ENCODE measurements around the gene NXPE3. TPM values are rescaled to one million over a fixed set of nuclear protein-coding genes. Genes with fewer than 3 reads are reported as not detected.
A peak's percentile ranks its signal among the peaks of the same experiment; 100 is the strongest.

Gene NXPE3
- total RNA-seq, 2 experiments from 2014 or later, result 28.5 to 29.5 TPM

DNA sequence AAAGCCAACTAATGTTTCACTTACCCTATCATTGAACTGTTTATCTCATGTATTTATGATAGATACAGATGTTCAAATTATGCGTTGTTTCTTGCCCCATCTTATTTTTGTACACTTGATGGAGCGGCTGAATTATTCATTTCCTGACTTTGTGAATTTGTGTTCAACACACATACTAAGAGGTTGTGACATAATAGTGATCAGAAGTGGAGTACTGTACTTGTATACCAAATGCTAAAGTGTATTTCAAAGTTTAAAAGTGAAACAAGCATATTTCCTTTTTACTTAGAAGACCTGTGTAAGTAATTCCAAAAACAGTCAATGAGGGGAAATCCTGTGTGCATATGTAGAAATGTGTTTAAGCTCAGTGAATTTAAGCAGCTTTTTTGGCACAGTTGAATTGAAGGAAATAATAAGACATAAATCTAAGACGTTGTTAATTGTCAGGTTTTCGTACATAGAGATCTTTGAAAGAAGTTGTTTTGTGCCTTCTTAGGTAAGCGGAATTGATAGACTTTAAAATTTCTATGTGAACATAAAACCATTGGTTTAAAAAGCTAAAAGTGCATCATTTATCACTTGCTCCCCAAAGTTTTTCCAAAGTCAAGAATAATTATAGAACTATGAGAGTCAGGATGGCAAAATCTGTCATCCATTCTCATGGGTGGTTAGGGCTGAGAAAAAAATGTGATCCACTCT, 72.2 kb downstream of the NXPE3 start:
- peak overlapping the region; percentile 98 for H3K4me3 Mint-ChIP-seq
- peak overlapping the region; percentile 100 for H3K27ac Mint-ChIP-seq
- H3K9me3 Mint-ChIP-seq, result no peaks in the 10 kb centered on the region
- peaks cover 55% of the 10 kb centered on the region for H3K4me1 Mint-ChIP-seq
- ChIA-PET CTCF (interaction anchor here (0.6 to 1.9 kb wide), 4 partner anchors 12 to 377 kb away, joined by 4 to 5 read pairs (median 4); no protein-coding TSS in a partner anchor), POLR2A (no interaction called here)
- H3K36me3 Mint-ChIP-seq (ENCODE audit: low read depth), result peaks cover 64% of the 10 kb centered on the region
- no peaks in the 10 kb centered on the region for H3K27me3 Mint-ChIP-seq
- no peak for DNase-seq

GRCh38 chr3:101851850-101852714, 73.1 kb downstream of the NXPE3 start:
- H3K36me3 Mint-ChIP-seq (ENCODE audit: low read depth), result peaks cover 73% of the 10 kb centered on the region
- ChIA-PET POLR2A (no interaction called here), CTCF (interaction anchor here (0.6 to 1.9 kb wide), 6 partner anchors 11 to 376 kb away, joined by 3 to 6 read pairs (median 4); no protein-coding TSS in a partner anchor)
- no peaks in the 10 kb centered on the region for H3K9me3 Mint-ChIP-seq
- H3K27ac Mint-ChIP-seq, result peak overlapping the region; percentile 100
- DNase-seq, result no peak
- H3K4me1 Mint-ChIP-seq, result peaks cover 58% of the 10 kb centered on the region
- peak overlapping the region; percentile 98 for H3K4me3 Mint-ChIP-seq
- H3K27me3 Mint-ChIP-seq, result no peaks in the 10 kb centered on the region

- Mint-ChIP-seq H3K4me1 (peaks cover 59% of the 10 kb centered on the region), H3K36me3 (ENCODE audit: low read depth) (peaks cover 77% of the 10 kb centered on the region), H3K4me3 (peak overlapping the region; percentile 29), H3K9me3 (no peaks in the 10 kb centered on the region), H3K27ac (no peak overlapping the region), H3K27me3 (no peaks in the 10 kb centered on the region)
- ChIA-PET CTCF (interaction anchor here (0.5 to 1.9 kb wide), 5 partner anchors 10 to 175 kb away, joined by 3 to 6 read pairs (median 4); no protein-coding TSS in a partner anchor), POLR2A (no interaction called here)
- no peak for DNase-seq
These were observed 74.2 kb downstream of the NXPE3 start for GRCh38 chr3:101852983-101853840.

DNA sequence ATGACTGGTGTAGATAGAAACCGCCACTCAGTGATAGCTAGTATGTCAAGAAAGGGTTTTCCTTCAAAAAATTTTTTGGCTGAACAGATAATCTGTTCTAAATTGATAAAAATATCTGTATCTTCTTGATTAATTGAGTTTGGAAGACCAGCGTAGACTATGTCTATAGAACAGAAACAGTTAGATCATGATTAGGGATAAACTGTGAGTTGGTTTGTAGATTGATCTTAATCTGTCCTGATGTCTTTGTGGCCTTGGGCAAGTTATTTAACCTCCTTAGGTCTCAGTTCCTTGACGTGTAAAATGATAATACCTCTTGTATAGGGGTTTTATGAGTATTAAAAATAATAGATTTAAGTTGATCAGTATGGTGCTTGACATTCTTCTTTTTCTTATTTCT, 75.0 kb downstream of the NXPE3 start:
- ChIA-PET POLR2A (no interaction called here), CTCF (interaction anchor here (0.6 kb wide), 1 partner anchor 10 kb away, joined by 3 read pairs; no protein-coding TSS in a partner anchor)
- Mint-ChIP-seq H3K36me3 (ENCODE audit: low read depth) (peaks cover 85% of the 10 kb centered on the region), H3K4me3 (no peak overlapping the region), H3K9me3 (no peaks in the 10 kb centered on the region), H3K27ac (no peak overlapping the region), H3K27me3 (no peaks in the 10 kb centered on the region), H3K4me1 (peaks cover 59% of the 10 kb centered on the region)
- no peak for DNase-seq

- no peak for DNase-seq
- Mint-ChIP-seq H3K4me3 (no peak overlapping the region), H3K27me3 (no peaks in the 10 kb centered on the region), H3K36me3 (ENCODE audit: low read depth) (peaks cover 93% of the 10 kb centered on the region), H3K9me3 (no peaks in the 10 kb centered on the region), H3K27ac (peak overlapping the region; percentile 1), H3K4me1 (peaks cover 61% of the 10 kb centered on the region)
- ChIA-PET CTCF (no interaction called here), POLR2A (no interaction called here)
These were observed 75.7 kb downstream of the NXPE3 start for GRCh38 chr3:101854608-101855304.

DNA sequence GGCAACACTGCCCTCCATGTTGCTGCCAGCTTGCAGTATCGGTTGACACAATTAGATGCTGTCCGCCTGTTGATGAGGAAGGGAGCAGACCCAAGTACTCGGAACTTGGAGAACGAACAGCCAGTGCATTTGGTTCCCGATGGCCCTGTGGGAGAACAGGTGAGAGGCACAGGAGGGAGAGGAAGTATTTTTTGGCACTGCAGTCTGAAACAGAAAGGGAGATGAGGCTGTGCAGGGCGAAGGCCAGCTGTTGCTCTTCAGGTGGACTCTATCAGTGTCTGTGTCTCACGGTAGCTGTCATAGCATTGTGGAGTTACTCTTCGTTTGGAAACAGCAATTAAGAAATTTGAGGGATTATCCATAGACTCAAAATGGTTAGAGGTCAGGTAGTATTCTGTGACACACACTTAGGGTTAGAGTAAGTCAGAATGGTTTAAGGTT, 78.3 kb downstream of the NXPE3 start:
- DNase-seq, result no peak
- H3K4me3 Mint-ChIP-seq, result no peak overlapping the region
- H3K27ac Mint-ChIP-seq, result peak overlapping the region; percentile 27
- H3K27me3 Mint-ChIP-seq, result no peaks in the 10 kb centered on the region
- H3K4me1 Mint-ChIP-seq, result peaks cover 46% of the 10 kb centered on the region
- H3K36me3 Mint-ChIP-seq (ENCODE audit: low read depth), result peaks cover 94% of the 10 kb centered on the region
- ChIA-PET CTCF (interaction anchor here (1.3 kb wide), 1 partner anchor 69 kb away, joined by 3 read pairs; no protein-coding TSS in a partner anchor), POLR2A (interaction anchor here (0.6 kb wide), 1 partner anchor 52 kb away, joined by 3 read pairs; no protein-coding TSS in a partner anchor)
- H3K9me3 Mint-ChIP-seq, result no peaks in the 10 kb centered on the region

DNA sequence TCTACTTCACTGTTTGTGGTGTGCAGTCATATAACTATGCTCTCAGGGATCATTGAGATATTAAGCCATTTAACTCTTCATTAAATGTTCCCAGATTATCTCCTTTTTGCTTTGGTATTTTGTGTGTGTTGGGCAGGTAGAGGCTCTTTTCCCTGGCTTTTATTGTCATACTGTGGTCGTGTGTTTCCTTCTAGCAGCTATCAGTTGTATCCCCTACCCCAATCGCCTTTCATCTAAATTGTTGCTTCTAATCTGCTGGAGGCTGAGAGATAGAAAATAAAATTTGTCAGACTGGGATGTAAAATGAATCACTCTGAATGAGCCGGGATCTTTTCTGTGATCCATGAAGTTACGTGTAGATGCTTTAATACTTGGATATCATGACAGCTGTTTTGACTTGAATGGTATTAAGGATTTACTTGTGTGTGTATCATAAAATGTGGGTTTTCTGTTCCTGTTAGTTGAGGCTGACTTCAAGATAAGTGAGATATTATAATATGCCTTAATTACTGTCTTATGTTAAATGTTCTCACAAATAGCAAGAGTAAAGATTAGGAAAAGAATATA, 79.5 kb downstream of the NXPE3 start:
- DNase-seq, result no peak
- ChIA-PET CTCF (interaction anchor here (0.6 to 1.4 kb wide), 3 partner anchors 20 to 168 kb away, joined by 3 read pairs; no protein-coding TSS in a partner anchor), POLR2A (no interaction called here)
- Mint-ChIP-seq H3K27ac (no peak overlapping the region), H3K4me1 (peaks cover 34% of the 10 kb centered on the region), H3K36me3 (ENCODE audit: low read depth) (peaks cover 87% of the 10 kb centered on the region), H3K27me3 (no peaks in the 10 kb centered on the region), H3K9me3 (no peaks in the 10 kb centered on the region), H3K4me3 (no peak overlapping the region)

- no peaks in the 10 kb centered on the region for H3K9me3 Mint-ChIP-seq
- no peak overlapping the region for H3K4me3 Mint-ChIP-seq
- no peaks in the 10 kb centered on the region for H3K27me3 Mint-ChIP-seq
- H3K4me1 Mint-ChIP-seq, result peaks cover 22% of the 10 kb centered on the region
- DNase-seq, result no peak
- peaks cover 72% of the 10 kb centered on the region for H3K36me3 Mint-ChIP-seq (ENCODE audit: low read depth)
- H3K27ac Mint-ChIP-seq, result no peak overlapping the region
- ChIA-PET CTCF (interaction anchor here (0.9 to 1.0 kb wide), 2 partner anchors 9 to 138 kb away, joined by 3 read pairs; no protein-coding TSS in a partner anchor), POLR2A (no interaction called here)
These were observed 81.0 kb downstream of the NXPE3 start for GRCh38 chr3:101859882-101860448.

- no peak overlapping the region for H3K4me3 Mint-ChIP-seq
- H3K4me1 Mint-ChIP-seq, result peaks cover 16% of the 10 kb centered on the region
These were observed 82.3 kb downstream of the NXPE3 start for GRCh38 chr3:101861212-101861788.

DNA sequence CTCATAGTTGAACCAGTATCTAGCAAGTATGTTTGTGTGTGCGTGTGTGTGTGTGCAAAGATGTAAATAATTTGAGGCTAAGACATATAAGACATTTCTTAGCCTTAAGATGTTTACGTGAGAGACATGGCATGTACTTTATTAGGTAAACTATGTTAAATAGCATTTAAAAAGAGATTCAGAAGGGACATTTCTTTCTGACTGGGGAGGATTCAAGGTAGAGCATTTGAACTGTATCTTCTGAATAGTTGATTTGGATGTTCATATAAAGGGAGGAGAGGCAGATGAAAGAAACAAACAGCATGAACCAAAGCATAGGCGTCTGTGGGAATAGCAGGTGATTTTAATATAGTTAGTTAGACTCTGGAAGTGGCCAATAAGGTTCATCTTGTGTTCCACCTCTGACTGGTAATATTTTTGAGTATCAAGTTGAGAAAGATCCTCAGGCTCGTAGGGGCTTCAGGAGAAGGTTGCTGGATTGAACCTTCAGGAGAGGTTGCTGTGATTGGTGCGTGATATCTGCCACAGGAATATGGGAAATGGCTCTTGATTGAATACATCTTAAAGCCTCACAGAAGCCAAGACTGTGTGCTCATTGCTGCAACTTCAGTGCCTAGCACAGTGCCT, 82.9 kb downstream of the NXPE3 start:
- Mint-ChIP-seq H3K4me3 (no peak overlapping the region), H3K9me3 (no peaks in the 10 kb centered on the region), H3K27me3 (no peaks in the 10 kb centered on the region), H3K27ac (no peak overlapping the region), H3K4me1 (peaks cover 14% of the 10 kb centered on the region), H3K36me3 (ENCODE audit: low read depth) (peaks cover 53% of the 10 kb centered on the region)
- ChIA-PET CTCF (interaction anchor here (1.4 kb wide), 1 partner anchor 26 kb away, joined by 3 read pairs; no protein-coding TSS in a partner anchor), POLR2A (no interaction called here)
- no peak for DNase-seq

More at GRCh38 chr3:101861212-101861788, 82.3 kb downstream of the NXPE3 start:
- ChIA-PET CTCF (interaction anchor here (0.7 to 1.4 kb wide), 2 partner anchors 26 to 61 kb away, joined by 3 to 4 read pairs; no protein-coding TSS in a partner anchor), POLR2A (no interaction called here)
- no peak for DNase-seq
- Mint-ChIP-seq H3K9me3 (no peaks in the 10 kb centered on the region), H3K27ac (no peak overlapping the region), H3K27me3 (no peaks in the 10 kb centered on the region), H3K36me3 (ENCODE audit: low read depth) (peaks cover 59% of the 10 kb centered on the region)
